ENCODE measurements around the gene ATG4A.

ATG4A gene

GRCh38 chrX:108117988-108118387 is 26.4 kb downstream of the ATG4A start:
- Histone ChIP-seq H3K36me3 (no peaks in the 10 kb centered on the region), H3K4me3 (no peak overlapping the region), H4K20me1 (peaks cover 20% of the 10 kb centered on the region; the same call in 1 of the 2 replicates), H3K9ac (no peak overlapping the region), H3K4me2 (no peak overlapping the region), H3K9me3 (peaks cover 7% of the 10 kb centered on the region), H3K27ac (no peak overlapping the region), H3K4me1 (no peaks in the 10 kb centered on the region), H3K27me3 (peaks cover 99% of the 10 kb centered on the region)
- no peak for TF ChIP-seq Cebpa-rat (IDR thresholded peaks at IDR 0.05)

GRCh38 chrX:108121291-108121690 is 29.7 kb downstream of the ATG4A start:
- no peak for TF ChIP-seq Cebpa-rat (IDR thresholded peaks at IDR 0.05)
- Histone ChIP-seq H3K4me2 (no peak overlapping the region), H4K20me1 (peaks cover 18% of the 10 kb centered on the region; the same call in 1 of the 2 replicates), H3K27me3 (peaks cover 99% of the 10 kb centered on the region), H3K27ac (no peak overlapping the region), H3K36me3 (no peaks in the 10 kb centered on the region), H3K9me3 (no peaks in the 10 kb centered on the region), H3K9ac (no peak overlapping the region), H3K4me1 (no peaks in the 10 kb centered on the region), H3K4me3 (no peak overlapping the region)

GRCh38 chrX:108122748-108123147 is 31.2 kb downstream of the ATG4A start:
- no peak for TF ChIP-seq Cebpa-rat (IDR thresholded peaks at IDR 0.05)
- no peak overlapping the region for H3K27ac ChIP-seq

GRCh38 chrX:108123591-108124366 is 32.2 kb downstream of the ATG4A start:
- Histone ChIP-seq H3K27me3 (peaks cover 96% of the 10 kb centered on the region), H4K20me1 (peaks cover 6% of the 10 kb centered on the region; the same call in 1 of the 2 replicates), H3K9ac (no peak overlapping the region), H3K4me1 (no peaks in the 10 kb centered on the region), H3K27ac (no peak overlapping the region), H3K4me3 (no peak overlapping the region), H3K9me3 (no peaks in the 10 kb centered on the region), H3K36me3 (no peaks in the 10 kb centered on the region), H3K4me2 (no peak overlapping the region)
- TF ChIP-seq Cebpa-rat (IDR thresholded peaks at IDR 0.05) = no peak

More at GRCh38 chrX:108122748-108123147, 31.2 kb downstream of the ATG4A start:
- H3K4me3 ChIP-seq = no peak overlapping the region
- no peaks in the 10 kb centered on the region for H3K9me3 ChIP-seq
- no peak overlapping the region for H3K9ac ChIP-seq
- H3K36me3 ChIP-seq = no peaks in the 10 kb centered on the region
- peaks cover 99% of the 10 kb centered on the region for H3K27me3 ChIP-seq
- no peaks in the 10 kb centered on the region for H3K4me1 ChIP-seq
- H3K4me2 ChIP-seq = no peak overlapping the region
- peaks cover 6% of the 10 kb centered on the region; the same call in 1 of the 2 replicates for H4K20me1 ChIP-seq

GRCh38 chrX:108126661-108127060 is 35.1 kb downstream of the ATG4A start:
- peaks cover 88% of the 10 kb centered on the region for H3K27me3 ChIP-seq
- TF ChIP-seq Cebpa-rat (IDR thresholded peaks at IDR 0.05) = no peak
- no peak overlapping the region for H3K4me3 ChIP-seq
- peaks cover 6% of the 10 kb centered on the region; the same call in 1 of the 2 replicates for H4K20me1 ChIP-seq
- no peak overlapping the region for H3K27ac ChIP-seq
- no peak overlapping the region for H3K9ac ChIP-seq
- no peak overlapping the region for H3K4me2 ChIP-seq
- H3K4me1 ChIP-seq = no peaks in the 10 kb centered on the region
- no peaks in the 10 kb centered on the region for H3K9me3 ChIP-seq
- peaks cover 6% of the 10 kb centered on the region; the same call in 1 of the 2 replicates for H3K36me3 ChIP-seq

- Histone ChIP-seq H3K27ac (no peak overlapping the region), H3K9me3 (no peaks in the 10 kb centered on the region; the same call in 1 of the 2 replicates), H3K4me1 (no peaks in the 10 kb centered on the region), H3K4me2 (no peak overlapping the region), H3K27me3 (peaks cover 88% of the 10 kb centered on the region), H3K4me3 (no peak overlapping the region), H3K9ac (no peak overlapping the region), H3K36me3 (peaks cover 11% of the 10 kb centered on the region; the same call in 1 of the 2 replicates), H4K20me1 (peaks cover 6% of the 10 kb centered on the region; the same call in 1 of the 2 replicates)
- no peak for TF ChIP-seq Cebpa-rat (IDR thresholded peaks at IDR 0.05)
These were observed 35.6 kb downstream of the ATG4A start for GRCh38 chrX:108127152-108127551.

GRCh38 chrX:108130889-108131288 is 39.3 kb downstream of the ATG4A start:
- peaks cover 6% of the 10 kb centered on the region; the same call in 1 of the 2 replicates for H4K20me1 ChIP-seq
- no peaks in the 10 kb centered on the region for H3K4me1 ChIP-seq
- TF ChIP-seq Cebpa-rat (IDR thresholded peaks at IDR 0.05) = no peak

GRCh38 chrX:108131471-108131870 is 39.9 kb downstream of the ATG4A start:
- Histone ChIP-seq H4K20me1 (peaks cover 6% of the 10 kb centered on the region; the same call in 1 of the 2 replicates), H3K36me3 (peaks cover 24% of the 10 kb centered on the region), H3K4me1 (no peaks in the 10 kb centered on the region), H3K9ac (no peak overlapping the region), H3K9me3 (no peaks in the 10 kb centered on the region; the same call in 1 of the 2 replicates), H3K27me3 (peaks cover 84% of the 10 kb centered on the region), H3K27ac (no peak overlapping the region), H3K4me2 (no peak overlapping the region), H3K4me3 (no peak overlapping the region)
- TF ChIP-seq Cebpa-rat (IDR thresholded peaks at IDR 0.05) = no peak

More at GRCh38 chrX:108130889-108131288, 39.3 kb downstream of the ATG4A start:
- H3K27ac ChIP-seq = no peak overlapping the region
- peaks cover 24% of the 10 kb centered on the region for H3K36me3 ChIP-seq
- no peak overlapping the region for H3K9ac ChIP-seq
- peaks cover 85% of the 10 kb centered on the region for H3K27me3 ChIP-seq
- H3K9me3 ChIP-seq = no peaks in the 10 kb centered on the region; the same call in 1 of the 2 replicates
- H3K4me3 ChIP-seq = no peak overlapping the region
- H3K4me2 ChIP-seq = no peak overlapping the region

- TF ChIP-seq Cebpa-rat (IDR thresholded peaks at IDR 0.05) = no peak
- H3K4me2 ChIP-seq = no peak overlapping the region
- peaks cover 24% of the 10 kb centered on the region for H3K36me3 ChIP-seq
- no peaks in the 10 kb centered on the region for H3K4me1 ChIP-seq
- no peak overlapping the region for H3K4me3 ChIP-seq
- H3K27ac ChIP-seq = no peak overlapping the region
- H3K9me3 ChIP-seq = no peaks in the 10 kb centered on the region; the same call in 1 of the 2 replicates
- H3K27me3 ChIP-seq = peaks cover 84% of the 10 kb centered on the region
- H3K9ac ChIP-seq = no peak overlapping the region
- peaks cover 6% of the 10 kb centered on the region; the same call in 1 of the 2 replicates for H4K20me1 ChIP-seq
These were observed 40.5 kb downstream of the ATG4A start for GRCh38 chrX:108132034-108132433.

GRCh38 chrX:108132876-108133275 is 41.3 kb downstream of the ATG4A start:
- TF ChIP-seq Cebpa-rat (IDR thresholded peaks at IDR 0.05) = no peak
- peaks cover 6% of the 10 kb centered on the region; the same call in 1 of the 2 replicates for H4K20me1 ChIP-seq
- no peak overlapping the region for H3K4me3 ChIP-seq
- no peak overlapping the region for H3K4me2 ChIP-seq
- H3K27ac ChIP-seq = no peak overlapping the region
- no peaks in the 10 kb centered on the region for H3K4me1 ChIP-seq
- no peak overlapping the region for H3K9ac ChIP-seq
- H3K9me3 ChIP-seq = no peaks in the 10 kb centered on the region; the same call in 1 of the 2 replicates
- H3K36me3 ChIP-seq = peaks cover 24% of the 10 kb centered on the region
- peaks cover 84% of the 10 kb centered on the region for H3K27me3 ChIP-seq

Measured in BLaER1 (cell line).